G401.6 (cell line): Measurements from ENCODE around the gene KDELR3.

ENCODE experiments used
- FAIRE-seq: peaks from 2 replicates; lab custom pipeline; 2012; peaks lifted over from hg19 to GRCh38; lab: Jason Lieb, UNC

Gene KDELR3

DNA sequence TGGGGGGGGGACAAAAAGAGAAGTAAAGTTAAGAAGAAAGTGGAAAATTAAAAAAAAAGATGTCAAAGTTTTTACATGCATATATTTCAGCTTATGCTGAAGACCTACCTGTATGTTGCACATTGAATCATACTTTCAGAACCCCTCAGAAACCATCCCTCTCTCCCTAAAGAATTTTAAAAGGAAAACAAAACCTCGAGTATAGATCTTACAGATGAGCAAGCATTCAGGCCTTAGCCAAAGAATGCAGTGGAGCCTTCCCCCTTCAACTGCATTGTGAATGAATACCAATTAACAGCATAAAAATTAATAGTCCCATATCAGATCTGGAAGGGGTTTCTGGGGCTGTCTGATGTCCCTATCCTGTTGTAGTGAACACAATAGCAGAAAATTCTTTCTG, 16.3 kb downstream of the KDELR3 start:
- no peak for FAIRE-seq

DNA sequence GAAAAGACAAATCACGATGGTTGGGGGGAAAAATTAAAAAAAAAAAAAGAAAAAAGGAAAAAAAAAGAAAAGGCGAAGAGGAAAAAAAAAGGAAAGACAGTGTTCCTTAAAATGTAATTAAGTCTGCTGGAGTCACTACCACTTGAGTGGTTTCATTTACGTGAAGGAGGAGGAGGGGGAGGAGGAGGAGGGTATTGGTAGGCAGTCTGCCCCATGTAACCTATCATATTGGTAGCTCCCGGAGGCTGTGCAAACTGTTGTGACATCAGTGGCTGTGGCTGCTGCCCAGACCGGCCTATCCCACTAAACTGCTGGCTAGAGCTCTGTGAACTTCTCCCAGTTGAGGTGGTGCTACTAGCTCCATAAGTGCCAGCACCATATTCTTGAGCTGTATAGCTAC, 17.9 kb downstream of the KDELR3 start:
- peak; percentile 53 for FAIRE-seq

DNA sequence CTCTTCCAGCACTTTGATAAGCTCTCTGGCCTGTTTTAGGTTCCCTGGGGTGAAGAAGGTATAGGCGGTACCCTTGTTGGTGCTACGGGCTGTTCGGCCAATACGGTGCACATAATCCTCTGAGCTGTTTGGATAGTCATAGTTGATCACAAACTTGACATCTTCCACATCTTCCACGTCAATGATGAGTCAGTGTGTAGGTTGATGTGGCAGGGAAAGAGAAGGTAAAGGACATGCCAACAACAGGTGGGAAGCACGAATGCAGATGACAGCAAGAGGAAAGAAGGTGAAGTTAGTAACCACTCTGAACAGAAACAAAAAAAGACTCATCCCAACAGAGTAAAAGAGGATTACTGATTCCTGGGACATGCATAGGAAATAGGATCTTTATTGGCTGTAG, 20.1 kb downstream of the KDELR3 start:
- FAIRE-seq, result no peak

DNA sequence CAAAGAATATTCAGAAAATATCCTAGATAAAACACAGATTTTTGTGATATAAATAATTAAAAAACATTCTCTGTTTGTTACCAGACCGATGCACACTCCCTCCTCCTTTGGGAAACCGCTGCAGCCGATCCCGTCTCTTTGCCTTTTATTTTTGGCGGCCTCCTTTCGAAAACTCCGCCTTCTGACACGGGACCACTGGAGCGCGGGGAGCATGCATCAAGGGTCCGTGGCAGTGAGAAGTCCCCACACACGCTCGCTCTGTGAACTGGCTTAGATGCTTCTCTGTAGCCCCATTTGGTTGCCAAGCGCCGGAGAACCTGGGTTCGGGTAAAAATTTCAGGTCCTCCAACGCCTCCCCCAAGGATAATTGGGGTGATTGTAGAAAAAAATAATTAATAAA, 21.2 kb downstream of the KDELR3 start:
- FAIRE-seq, result no peak

DNA sequence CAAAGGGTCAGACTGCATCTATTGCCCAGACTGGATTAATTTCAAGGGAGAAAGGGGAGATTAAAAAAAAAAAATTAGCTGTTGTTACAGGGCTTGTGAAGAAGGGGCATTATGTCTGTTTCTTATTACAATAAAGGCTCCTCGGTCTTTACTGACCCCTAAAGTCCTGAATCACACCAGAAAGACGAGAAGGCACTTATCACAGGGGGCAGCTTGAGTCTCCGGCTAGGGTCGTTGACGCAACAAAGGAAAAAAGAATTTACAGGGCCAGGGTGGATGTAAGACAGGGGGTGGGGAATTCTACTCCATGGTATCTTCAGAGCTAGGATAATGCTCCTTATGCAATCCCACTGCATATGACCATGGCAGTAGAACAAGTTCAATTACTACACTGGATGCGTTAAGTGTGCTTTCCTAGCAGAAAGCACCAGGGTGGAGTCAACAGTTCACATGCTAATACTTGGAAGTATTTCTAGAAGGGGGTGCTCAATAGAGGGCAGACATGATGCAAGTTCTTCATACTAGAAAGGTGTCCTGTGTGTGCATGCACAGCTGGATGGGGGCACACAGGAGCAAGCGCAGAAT, 21.8 kb downstream of the KDELR3 start:
- no peak for FAIRE-seq

GRCh38 chr22:38490475-38490874, 22.6 kb downstream of the KDELR3 start:
- FAIRE-seq, result no peak

DNA sequence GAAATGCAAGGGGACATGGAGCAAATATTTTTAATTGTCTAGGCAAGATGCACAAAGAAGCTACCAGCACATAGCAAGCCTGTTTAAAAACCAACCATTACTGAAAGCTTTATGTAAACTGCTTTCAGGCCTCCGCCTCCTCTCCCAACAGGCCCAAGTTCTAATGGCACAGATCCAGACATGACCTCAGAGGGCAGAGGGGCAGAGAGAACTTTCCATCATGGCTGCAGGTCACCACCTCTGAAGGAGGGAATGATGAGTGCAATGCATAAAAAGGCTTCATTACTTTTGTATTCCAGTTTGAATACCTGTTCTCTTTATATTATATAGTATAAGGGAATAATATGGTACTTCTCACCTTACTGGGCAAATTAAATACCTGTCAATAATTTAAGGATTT, 23.0 kb downstream of the KDELR3 start:
- no peak for FAIRE-seq

DNA sequence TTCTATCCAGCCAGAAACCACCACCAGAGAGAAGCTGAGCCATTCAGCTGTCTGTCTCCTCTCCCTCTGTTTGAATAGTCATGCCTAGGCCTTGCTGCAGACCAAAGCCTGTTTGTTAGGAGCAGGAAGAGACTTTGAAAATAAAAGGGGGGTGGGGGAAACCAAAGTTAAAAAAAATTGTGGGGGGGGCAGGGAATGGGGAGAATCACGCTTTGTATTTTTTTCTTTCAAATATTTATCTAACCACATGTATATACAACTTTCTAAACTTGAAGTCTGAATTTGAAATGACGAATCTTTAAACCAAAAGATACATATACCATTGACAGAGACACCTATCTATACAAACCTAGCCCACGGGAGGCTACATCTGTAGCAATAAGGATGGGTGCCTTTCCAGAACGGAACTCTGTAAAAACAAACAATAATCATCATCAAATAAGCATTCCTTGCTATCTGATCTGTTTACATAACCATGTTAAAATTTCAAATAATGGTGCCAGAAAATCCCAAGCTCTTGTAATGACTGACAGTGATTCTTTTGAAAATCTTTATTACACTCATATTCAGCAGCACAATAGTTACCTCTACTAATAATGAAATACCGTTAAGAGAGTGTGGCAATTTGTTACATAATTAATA, 23.9 kb downstream of the KDELR3 start:
- no peak for FAIRE-seq

GRCh38 chr22:38494498-38494897, 26.6 kb downstream of the KDELR3 start:
- no peak for FAIRE-seq

- no peak for FAIRE-seq
These were observed 27.0 kb downstream of the KDELR3 start for GRCh38 chr22:38494939-38495338.

DNA sequence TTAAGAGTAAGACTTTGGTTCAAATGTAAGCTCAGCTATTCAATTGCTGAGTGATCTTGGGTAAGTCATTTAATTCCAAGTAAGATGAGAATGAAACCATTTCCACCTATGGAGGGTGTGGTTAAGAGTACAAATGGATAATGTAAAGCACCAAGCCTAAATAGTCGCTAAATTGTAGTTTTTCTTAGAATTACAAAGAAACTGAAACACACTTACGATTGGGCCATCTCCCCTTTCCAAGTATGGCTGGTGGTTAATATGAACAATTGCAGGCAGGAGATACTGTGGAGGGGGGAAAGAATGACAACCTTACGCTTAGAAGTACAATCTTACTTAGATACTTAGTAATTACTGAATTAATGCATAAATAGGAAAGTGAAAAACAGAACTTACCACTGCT, 30.0 kb downstream of the KDELR3 start:
- FAIRE-seq, result no peak

DNA sequence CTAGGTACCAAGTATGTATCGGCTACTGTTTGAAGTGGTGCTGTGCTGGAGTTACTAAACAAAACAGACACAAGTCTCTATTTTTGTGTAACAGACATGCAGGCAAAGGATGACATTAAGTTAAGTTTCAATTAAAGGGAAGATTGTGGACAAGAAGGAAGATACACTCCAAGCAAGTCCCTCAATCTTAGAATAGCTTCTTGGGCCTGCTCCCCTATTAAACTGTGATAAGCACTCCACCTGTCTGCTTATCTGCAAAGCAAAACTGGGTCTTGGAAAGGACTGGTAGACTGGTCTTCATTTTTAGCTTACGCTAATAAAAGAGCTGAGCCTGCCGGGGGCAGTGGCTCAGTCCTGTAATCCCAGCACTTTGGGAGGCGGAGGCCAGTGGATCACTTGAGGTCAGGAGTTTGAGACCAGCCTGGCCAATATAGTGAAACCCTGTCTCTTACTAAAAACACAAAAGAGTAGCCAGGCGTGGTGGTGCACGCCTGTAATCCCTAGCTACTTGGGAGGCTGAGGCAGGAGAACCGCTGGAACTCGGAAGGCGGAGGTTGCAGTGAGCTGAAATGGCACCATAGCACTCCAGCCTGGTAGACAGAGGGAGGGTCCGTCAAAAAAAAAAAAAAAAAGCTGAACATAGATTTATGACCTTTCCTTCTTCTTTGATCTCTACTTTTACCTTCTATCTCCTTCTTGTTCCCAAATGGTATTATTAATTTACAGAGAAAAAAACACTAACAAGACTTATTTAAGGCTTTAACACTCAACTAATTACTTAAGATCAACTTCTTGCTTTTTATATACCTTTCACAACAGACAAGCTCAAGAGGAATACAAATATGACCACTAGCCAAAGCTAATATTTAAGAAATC, 34.1 kb downstream of the KDELR3 start:
- no peak for FAIRE-seq

GRCh38 chr22:38503021-38503420, 35.1 kb downstream of the KDELR3 start:
- FAIRE-seq, result no peak

GRCh38 chr22:38504731-38505540, 37.0 kb downstream of the KDELR3 start:
- no peak for FAIRE-seq

GRCh38 chr22:38505541-38506117, 37.7 kb downstream of the KDELR3 start:
- no peak for FAIRE-seq

DNA sequence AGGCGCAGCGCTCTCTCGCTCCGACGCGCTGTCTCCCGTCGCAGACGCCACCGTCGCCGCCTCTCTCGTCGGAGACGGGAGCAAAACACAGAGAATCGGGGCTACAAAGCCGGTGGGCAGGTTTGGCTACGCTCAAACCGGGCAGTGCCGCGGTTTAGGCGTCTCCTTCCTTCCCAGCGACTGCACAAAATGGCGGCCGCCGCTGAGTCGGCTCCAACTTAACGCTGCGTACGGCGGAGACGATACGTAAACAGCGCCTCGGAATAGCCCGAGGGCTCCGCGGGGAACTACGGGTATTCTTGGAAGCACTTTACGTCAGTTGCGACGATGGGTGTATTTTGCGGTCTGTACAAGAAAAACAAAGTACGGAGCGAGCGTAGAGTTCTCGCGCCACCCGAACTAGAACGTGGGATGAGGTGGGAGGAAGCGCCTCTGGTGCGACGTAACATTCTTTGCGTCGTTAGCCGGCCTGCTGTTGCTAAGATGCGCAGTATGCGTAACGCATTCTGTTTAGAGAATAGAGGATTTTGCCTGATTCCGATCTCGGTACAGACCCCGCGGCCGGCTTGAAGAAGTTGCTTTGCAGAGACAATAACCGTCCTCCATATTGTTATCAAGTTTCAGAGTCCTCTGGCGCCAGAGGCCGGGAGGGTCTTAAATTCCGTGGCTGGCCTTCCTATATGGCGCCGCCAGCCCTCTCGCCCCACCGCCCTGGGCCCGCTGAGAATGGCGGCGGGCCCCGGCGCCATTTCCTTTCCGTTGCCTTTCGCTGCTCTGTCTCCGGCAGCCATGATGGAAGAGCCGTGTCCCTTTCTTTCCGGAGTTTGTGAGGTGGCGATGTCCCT, 38.4 kb downstream of the KDELR3 start, which contains the start of gene DDX17:
DDX17 (minus strand) TSS at position 194 of the 845 bp plus-strand sequence.
- FAIRE-seq, result peak; percentile 98

DNA sequence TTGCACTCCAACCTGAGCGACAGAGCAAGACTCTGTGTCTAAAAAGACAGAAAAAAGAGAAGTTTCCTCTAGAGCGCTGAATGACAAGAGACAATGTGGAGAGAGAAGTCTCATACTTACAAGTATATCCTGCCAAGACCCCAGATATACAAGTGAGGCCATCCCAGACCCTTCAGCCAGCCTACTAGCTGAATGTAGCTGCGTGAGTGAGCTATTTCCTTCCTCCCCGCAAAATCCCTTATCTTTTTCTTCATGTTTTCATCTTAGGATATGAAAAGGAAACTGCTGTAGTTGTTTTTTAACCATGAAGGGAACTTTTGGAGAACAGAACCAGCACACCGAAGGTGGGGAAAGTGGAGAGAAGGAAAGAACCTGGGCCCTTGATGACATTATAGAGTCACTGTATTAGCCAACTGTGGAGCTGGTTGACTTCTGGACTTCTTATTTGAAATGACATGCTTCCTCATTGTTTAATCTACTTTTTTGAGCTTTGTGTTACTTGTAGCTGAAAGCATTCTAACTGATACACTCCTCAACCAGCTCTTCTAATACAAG, 42.6 kb downstream of the KDELR3 start:
- no peak for FAIRE-seq

GRCh38 chr22:38513063-38513462, 45.2 kb downstream of the KDELR3 start:
- FAIRE-seq, result no peak

DNA sequence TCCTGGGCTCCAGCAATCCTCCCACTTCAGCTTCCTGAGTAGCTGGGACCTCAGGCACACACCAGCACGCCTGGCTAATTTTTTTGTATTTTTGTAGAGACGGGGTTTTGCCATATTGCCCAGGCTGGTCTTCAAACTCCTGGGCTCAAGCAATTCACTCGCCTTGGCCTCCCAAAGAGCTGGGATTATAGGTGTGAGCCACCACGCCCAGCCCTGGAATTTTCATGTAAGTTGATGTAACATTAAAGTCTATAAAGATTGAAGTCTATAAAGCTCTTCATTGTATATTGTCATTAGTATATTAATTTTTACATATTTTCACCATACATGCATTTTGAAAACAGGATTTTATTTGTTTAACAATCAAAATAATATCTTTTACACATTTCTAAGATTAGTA, 50.7 kb downstream of the KDELR3 start:
- no peak for FAIRE-seq

- FAIRE-seq, result no peak
These were observed 51.8 kb downstream of the KDELR3 start for GRCh38 chr22:38519453-38520250.
